Esophagus muscularis mucosa (tissue), 4 donors: Measurements from ENCODE around the gene SLA2. TPM values are rescaled to one million over a fixed set of nuclear protein-coding genes. Genes with fewer than 3 reads are reported as not detected.

Experiments
- DNase-seq: peaks from one replicate; pipeline ENCODE4 v3.0.0-alpha.2; 2017; ENCODE audit errors: extremely low spot score
- H3K27ac ChIP-seq, 4 donors: fragments of 200-600 bp; sonication (generic); replicated peaks in 1 of 4; 1 replicate in 3 of 4; 2 replicates in 1 of 4; pipeline ENCODE4 v1.5.1; 2016 to 2019; ENCODE audit warnings: mild to moderate bottlenecking in 1 of 4
- H3K27me3 ChIP-seq, 4 donors: fragments of 200-600 bp; sonication (generic); one replicate each; pipeline versions ENCODE4 v1.5.1 to v1.6.0; 2016 to 2019
- H3K36me3 ChIP-seq, 4 donors: fragments of 200-600 bp; sonication (generic); one replicate each; pipeline ENCODE4 v1.5.1; 2016 to 2019
- H3K4me1 ChIP-seq, 4 donors: fragments of 200-600 bp; sonication (generic); one replicate each; pipeline ENCODE4 v1.5.1; 2016 to 2019
- H3K4me3 ChIP-seq, 4 donors: fragments of 200-600 bp; sonication (generic); 1 replicate in 2 of 4; 2 replicates in 2 of 4; pipeline ENCODE4 v1.5.1; 2016 to 2019; ENCODE audit warnings: mild to moderate bottlenecking in 4 of 4, moderate library complexity in 1 of 4
- H3K9me3 ChIP-seq, 4 donors: fragments of 200-600 bp; sonication (generic); 1 replicate in 3 of 4; 2 replicates in 1 of 4; pipeline ENCODE4 v1.5.1; 2016 to 2019
- EP300 ChIP-seq: sonication (generic); formaldehyde crosslinking; IDR thresholded peaks from one replicate; pipeline ENCODE4 v1.6.1; 2017; ENCODE audit warnings: antibody characterized with exemption
- POLR2A ChIP-seq: fragments of 450-650 bp; IDR thresholded peaks from one replicate; pipeline ENCODE4 v1.6.1; 2017; ENCODE audit warnings: antibody characterized with exemption, moderate library complexity, mild to moderate bottlenecking, low read depth
- POLR2AphosphoS5 ChIP-seq, 2 donors: sonication (generic); formaldehyde crosslinking; IDR thresholded peaks; one replicate each; pipeline ENCODE4 v1.6.1; 2017; ENCODE audit warnings: antibody characterized with exemption in 2 of 2
- WGBS: methylation state at CpG from one replicate; pipeline ENCODE4 v1.1.5; 2018; 5-methylcytosine and 5-hydroxymethylcytosine counted together
- intact Hi-C: fragments of 100-400 bp; cut with DNase I; formaldehyde crosslinking; loops from one replicate; pipeline ENCODE4 v1.15.1; 2023
- total RNA-seq, 4 donors: library from RNA; depleted of rRNA; stranded (reverse); fragments of >200 nt; gene quantifications; one replicate each; pipeline versions ENCODE4 v1.1.0 to v1.2.1, GENCODE V29; 2016
- TF ChIP-seq, protein P1 (sequence below), 3 experiments: fragments of 200-600 bp in 2 of 3; fragments of 450-650 bp in 1 of 3; sonication (generic) in 2 of 3; IDR thresholded peaks; one replicate each; pipeline ENCODE4 v1.5.1; 2017 to 2019; ENCODE audit warnings: antibody characterized with exemption in 3 of 3, mild to moderate bottlenecking in 2 of 3, moderate library complexity in 1 of 3

SLA2 gene
- total RNA-seq, 4 donors from 2014 or later, result 0.26 to 0.99 (median 0.35) TPM

DNA sequence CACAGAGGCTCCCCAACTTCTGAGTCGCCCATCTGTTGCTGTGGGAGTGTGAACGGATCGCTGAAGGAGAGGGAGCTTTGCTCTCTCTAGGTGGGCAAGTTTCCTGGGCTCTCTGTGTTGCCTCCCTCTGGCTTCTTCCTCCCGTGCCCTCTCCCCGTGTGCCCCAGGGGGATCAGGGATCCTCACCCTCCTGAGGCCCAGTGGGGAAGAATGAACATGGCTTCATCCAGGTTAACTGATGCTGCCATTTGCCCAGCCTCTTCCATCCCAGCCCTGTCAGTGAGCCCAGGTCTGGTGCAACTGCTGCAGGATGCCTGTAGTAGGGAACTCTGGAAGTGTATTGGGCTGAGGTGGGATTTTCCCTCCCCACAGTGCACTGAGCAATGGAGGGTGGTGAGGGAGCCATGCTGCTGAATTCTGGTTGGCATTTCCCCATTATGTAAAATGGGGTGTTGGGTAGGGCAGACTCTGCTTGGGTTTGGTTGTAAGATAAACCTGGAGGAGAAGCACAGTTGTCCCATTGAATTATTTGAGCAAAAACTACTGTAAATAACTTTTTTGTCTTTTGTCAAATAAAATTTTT is 52.6 kb downstream of the SLA2 start:
- intact Hi-C loops, result loop anchor here (5.0 kb wide), 1 partner anchor 36 kb away; no protein-coding TSS in a partner anchor
- H3K36me3 ChIP-seq, result peaks cover 0 to 37% (median 16%) of the 10 kb centered on the region in 4 donors
- TF ChIP-seq POLR2AphosphoS5 (IDR thresholded peaks at IDR 0.05) (no peak), POLR2A (no peak), EP300 (no peak)
- TF ChIP-seq, protein P1, sequence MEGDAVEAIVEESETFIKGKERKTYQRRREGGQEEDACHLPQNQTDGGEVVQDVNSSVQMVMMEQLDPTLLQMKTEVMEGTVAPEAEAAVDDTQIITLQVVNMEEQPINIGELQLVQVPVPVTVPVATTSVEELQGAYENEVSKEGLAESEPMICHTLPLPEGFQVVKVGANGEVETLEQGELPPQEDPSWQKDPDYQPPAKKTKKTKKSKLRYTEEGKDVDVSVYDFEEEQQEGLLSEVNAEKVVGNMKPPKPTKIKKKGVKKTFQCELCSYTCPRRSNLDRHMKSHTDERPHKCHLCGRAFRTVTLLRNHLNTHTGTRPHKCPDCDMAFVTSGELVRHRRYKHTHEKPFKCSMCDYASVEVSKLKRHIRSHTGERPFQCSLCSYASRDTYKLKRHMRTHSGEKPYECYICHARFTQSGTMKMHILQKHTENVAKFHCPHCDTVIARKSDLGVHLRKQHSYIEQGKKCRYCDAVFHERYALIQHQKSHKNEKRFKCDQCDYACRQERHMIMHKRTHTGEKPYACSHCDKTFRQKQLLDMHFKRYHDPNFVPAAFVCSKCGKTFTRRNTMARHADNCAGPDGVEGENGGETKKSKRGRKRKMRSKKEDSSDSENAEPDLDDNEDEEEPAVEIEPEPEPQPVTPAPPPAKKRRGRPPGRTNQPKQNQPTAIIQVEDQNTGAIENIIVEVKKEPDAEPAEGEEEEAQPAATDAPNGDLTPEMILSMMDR (IDR thresholded peaks at IDR 0.05), result no peak
- whole genome bisulfite sequencing, result 64% methylated on average over 3 of the region's 5 CpGs
- no peaks in the 10 kb centered on the region for H3K9me3 ChIP-seq
- no peak overlapping the region for H3K27ac ChIP-seq
- no peak overlapping the region for H3K4me3 ChIP-seq
- H3K27me3 ChIP-seq, result no peaks in the 10 kb centered on the region
- peaks cover 0 to 8% (median 0%) of the 10 kb centered on the region in 4 donors for H3K4me1 ChIP-seq
- DNase-seq, result no peak

DNA sequence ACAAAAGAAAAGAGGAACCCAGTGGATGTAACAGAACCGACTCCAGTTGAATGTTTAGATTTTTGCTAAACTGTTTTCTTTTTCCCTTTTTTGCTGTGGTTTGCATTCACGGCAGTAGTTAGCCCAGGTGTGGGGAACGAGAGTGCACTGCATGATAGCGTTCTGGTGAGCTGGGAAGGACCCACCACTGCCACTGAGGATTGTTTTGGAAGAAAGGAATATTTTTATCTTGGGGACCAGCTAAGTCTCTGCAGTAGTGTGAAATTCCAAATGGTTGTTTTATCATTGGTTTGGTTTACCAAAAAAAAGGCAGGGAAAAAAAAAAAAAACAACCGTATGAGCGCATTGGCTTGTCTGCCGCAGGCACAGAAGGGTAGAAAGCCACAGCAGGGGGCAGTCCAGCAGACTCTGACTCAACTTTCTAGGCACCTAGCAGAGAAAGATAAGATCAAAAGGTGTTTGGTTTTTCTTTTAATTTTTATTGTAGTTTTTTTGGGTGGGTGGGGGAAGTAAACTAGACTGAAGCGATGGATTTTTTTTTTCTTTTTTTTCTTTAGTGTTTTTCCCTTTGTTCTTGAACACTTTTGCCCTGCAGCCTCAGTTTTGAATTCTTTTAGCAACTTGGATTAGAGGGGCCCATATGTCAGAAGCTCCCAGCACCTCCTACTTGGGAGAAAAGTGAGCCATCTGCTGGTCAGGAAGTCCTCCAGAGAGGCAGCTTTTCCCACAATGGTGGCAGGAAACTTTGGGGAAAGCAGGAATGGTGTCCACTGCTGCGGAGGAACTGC is 53.9 kb downstream of the SLA2 start:
- no peak for TF ChIP-seq POLR2A
- TF ChIP-seq, protein P1 (IDR thresholded peaks at IDR 0.05), result peak; percentile 34 to 46 (median 45)
- H3K27ac ChIP-seq, result no peak overlapping the region
- no peak overlapping the region for H3K4me3 ChIP-seq
- H3K36me3 ChIP-seq, result peaks cover 0 to 41% (median 16%) of the 10 kb centered on the region in 4 donors
- no peaks in the 10 kb centered on the region for H3K27me3 ChIP-seq
- H3K9me3 ChIP-seq, result no peaks in the 10 kb centered on the region
- WGBS, result 67% methylated on average over 9 of the region's 9 CpGs
- no peak for DNase-seq
- intact Hi-C loops, result loop anchor here (5.0 kb wide), 1 partner anchor 35 kb away; no protein-coding TSS in a partner anchor
- H3K4me1 ChIP-seq, result peaks cover 0 to 8% (median 0%) of the 10 kb centered on the region in 4 donors

DNA sequence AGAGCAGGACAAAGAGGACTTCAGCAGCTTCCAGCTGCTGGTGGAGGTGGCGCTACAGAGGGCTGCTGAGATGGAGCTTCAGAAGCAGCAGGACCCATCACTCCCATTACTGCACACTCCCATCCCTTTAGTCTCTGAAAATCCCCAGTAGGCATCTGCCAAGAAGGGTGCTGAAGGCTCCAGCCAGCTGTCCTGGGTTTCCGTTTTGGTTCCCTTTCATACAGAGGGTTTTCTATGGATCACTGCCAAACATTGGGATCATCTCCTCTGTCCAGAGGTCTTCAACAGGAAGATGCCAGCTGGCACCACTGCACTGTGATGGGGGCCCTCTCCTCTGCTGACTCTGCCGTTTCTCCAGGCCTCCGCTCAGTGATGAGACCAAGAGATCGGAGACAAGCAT is 54.7 kb downstream of the SLA2 start:
- Histone ChIP-seq H3K27me3 (no peaks in the 10 kb centered on the region), H3K27ac (no peak overlapping the region), H3K4me3 (no peak overlapping the region), H3K4me1 (peaks cover 0 to 8% (median 0%) of the 10 kb centered on the region in 4 donors), H3K36me3 (peaks cover 0 to 45% (median 16%) of the 10 kb centered on the region in 4 donors), H3K9me3 (no peaks in the 10 kb centered on the region)
- no peak for DNase-seq
- 71% methylated on average over 1 of the region's 5 CpGs for WGBS
- TF ChIP-seq, protein P1 (IDR thresholded peaks at IDR 0.05), result no peak
- TF ChIP-seq POLR2A (no peak), EP300 (no peak), POLR2AphosphoS5 (IDR thresholded peaks at IDR 0.05) (no peak)
- intact Hi-C loops, result loop anchor here (5.0 kb wide), 1 partner anchor 34 kb away; no protein-coding TSS in a partner anchor

DNA sequence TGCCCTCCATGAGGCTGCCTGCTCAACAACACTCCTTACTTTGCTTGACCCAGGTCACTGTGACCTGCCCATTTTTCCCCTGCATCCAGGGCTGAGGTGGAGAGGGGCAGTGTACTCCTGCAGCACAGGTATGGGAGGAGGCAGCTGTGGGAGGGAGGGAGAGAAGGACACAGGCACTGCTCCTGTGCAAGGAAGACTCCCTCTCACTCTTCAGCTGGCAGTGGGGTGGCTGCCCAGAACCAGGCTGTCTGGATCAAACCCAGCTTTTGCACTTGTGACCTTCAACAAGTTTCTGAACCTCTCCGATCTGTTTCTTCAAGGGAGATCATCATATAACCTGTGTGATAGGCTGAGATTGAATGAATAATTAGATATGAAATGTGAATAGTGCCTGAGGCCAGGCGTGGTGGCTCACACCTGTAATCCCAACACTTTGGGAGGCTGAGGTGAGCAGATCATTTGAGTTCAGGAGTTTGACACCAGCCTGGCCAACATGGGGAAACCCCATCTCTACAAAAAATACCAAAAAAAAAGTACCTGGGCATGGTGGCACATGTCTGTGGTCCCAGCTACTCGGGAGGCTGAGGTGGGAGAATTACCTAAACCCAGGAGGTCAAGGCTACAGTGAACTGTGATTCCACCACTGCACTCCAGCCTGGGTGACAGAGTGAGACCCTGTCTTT is 58.5 kb downstream of the SLA2 start:
- no peak overlapping the region for H3K27ac ChIP-seq
- peaks cover 0 to 47% (median 30%) of the 10 kb centered on the region in 4 donors for H3K36me3 ChIP-seq
- no peak for TF ChIP-seq POLR2AphosphoS5 (IDR thresholded peaks at IDR 0.05)
- no peak for TF ChIP-seq POLR2A
- no peak for TF ChIP-seq EP300
- TF ChIP-seq, protein P1 (IDR thresholded peaks at IDR 0.05), result no peak
- intact Hi-C loops, result no loop called here
- H3K4me1 ChIP-seq, result peaks cover 0 to 7% (median 0%) of the 10 kb centered on the region in 4 donors
- no peak for DNase-seq
- 83% methylated on average over 3 of the region's 3 CpGs for WGBS
- H3K27me3 ChIP-seq, result no peaks in the 10 kb centered on the region
- no peaks in the 10 kb centered on the region for H3K9me3 ChIP-seq
- H3K4me3 ChIP-seq, result no peak overlapping the region
